T-helper 1 cell (primary cell): Measurements from ENCODE around the gene HEYL.

Experiments
- DNase-seq, 5 donors: peaks; one replicate each; pipeline ENCODE4 v3.0.0-alpha.2; 2012 to 2020
- total RNA-seq, 4 donors: gene quantifications; one replicate each; lab custom pipeline; 2026; lab: John Stamatoyannopoulos, UW

HEYL gene
- total RNA-seq = 0 to 0.15 (median 0.06) reads per million in 4 donors

GRCh38 chr1:39639305-39640130 is at the start of gene HEYL:
Gene HEYL (minus strand): TSS chr1:39639643. CDS start chr1:39639625, 18 bp downstream.
- peak; percentile 19 to 45 (median 38) for DNase-seq

- DNase-seq = no peak
Observed at GRCh38 chr1:39689214-39689613, 49.8 kb upstream of the HEYL start.

- DNase-seq = no peak
Observed at GRCh38 chr1:39688706-39689105, 49.3 kb upstream of the HEYL start.

GRCh38 chr1:39687243-39687642 is 47.8 kb upstream of the HEYL start:
- no peak for DNase-seq

- DNase-seq = no peak
Observed at GRCh38 chr1:39685071-39685470, 45.6 kb upstream of the HEYL start.

- DNase-seq = no peak
Observed at GRCh38 chr1:39684313-39684664, 44.8 kb upstream of the HEYL start.

GRCh38 chr1:39683591-39684312 is 44.3 kb upstream of the HEYL start:
- DNase-seq = peak in 3 of 5 donors; percentile 36 to 55 (median 52)

GRCh38 chr1:39681999-39682398 is 42.6 kb upstream of the HEYL start:
- no peak for DNase-seq

- no peak for DNase-seq
Observed at GRCh38 chr1:39681294-39681693, 41.9 kb upstream of the HEYL start.

- no peak for DNase-seq
Observed at GRCh38 chr1:39680751-39681150, 41.3 kb upstream of the HEYL start.

GRCh38 chr1:39679821-39680220 is 40.4 kb upstream of the HEYL start:
- no peak for DNase-seq

GRCh38 chr1:39678889-39679288 is 39.4 kb upstream of the HEYL start:
- no peak for DNase-seq

- DNase-seq = no peak
Observed at GRCh38 chr1:39677645-39678044, 38.2 kb upstream of the HEYL start.

GRCh38 chr1:39676948-39677548 is 37.6 kb upstream of the HEYL start:
- no peak for DNase-seq

GRCh38 chr1:39675220-39675619 is 35.8 kb upstream of the HEYL start:
- no peak for DNase-seq

- DNase-seq = no peak
Observed at GRCh38 chr1:39673215-39673614, 33.8 kb upstream of the HEYL start.

GRCh38 chr1:39672551-39672947 is 33.1 kb upstream of the HEYL start:
- peak in 1 of 5 donors; percentile 16 for DNase-seq

- peak in 1 of 5 donors; percentile 42 for DNase-seq
Observed at GRCh38 chr1:39671793-39672550, 32.5 kb upstream of the HEYL start, which contains the start of gene NT5C1A. Gene NT5C1A (minus strand): TSS chr1:39672107. CDS start chr1:39672038, 69 bp downstream.

GRCh38 chr1:39671433-39671792 is 32.0 kb upstream of the HEYL start:
- DNase-seq = no peak

GRCh38 chr1:39670689-39671088 is 31.2 kb upstream of the HEYL start:
- DNase-seq = no peak

- DNase-seq = no peak
Observed at GRCh38 chr1:39668894-39669293, 29.5 kb upstream of the HEYL start.

GRCh38 chr1:39668111-39668510 is 28.7 kb upstream of the HEYL start:
- DNase-seq = no peak

GRCh38 chr1:39666772-39667171 is 27.3 kb upstream of the HEYL start:
- DNase-seq = peak in 1 of 5 donors; percentile 76
